ENCODE results near the gene PSMC6. TPM values are rescaled to one million over a fixed set of nuclear protein-coding genes. Genes with fewer than 3 reads are reported as not detected.

PSMC6 gene
- total and polyA plus RNA-seq, 7 donors: 80.6 to 292 (median 144) TPM

- ATAC-seq (no peak), DNase-seq (no peak)
- H3K4me1 ChIP-seq: no peaks in the 10 kb centered on the region
- TF ChIP-seq CTCF (IDR thresholded peaks at IDR 0.05): no peak
- H3K27ac ChIP-seq: no peak overlapping the region
- intact Hi-C loops (cut with DNase I): no loop called here
- H3K36me3 ChIP-seq (ENCODE audit: insufficient read depth in 1 of 2, low read depth in 1 of 2): peaks cover 0 to 8% of the 10 kb centered on the region in 2 donors
- H3K27me3 ChIP-seq (ENCODE audit: insufficient read depth in 3 of 3, low read length in 2 of 3): no peaks in the 10 kb centered on the region
- H3K9me3 ChIP-seq: no peaks in the 10 kb centered on the region
- no peak overlapping the region for H3K4me3 ChIP-seq
Measured at GRCh38 chr14:52738409-52738808, 31.4 kb downstream of the PSMC6 start.

GRCh38 chr14:52740751-52741150, 33.8 kb downstream of the PSMC6 start:
- no peaks in the 10 kb centered on the region for H3K27me3 ChIP-seq (ENCODE audit: insufficient read depth in 3 of 3, low read length in 2 of 3)
- H3K4me1 ChIP-seq: no peaks in the 10 kb centered on the region
- intact Hi-C loops (cut with DNase I): loop anchor here in 1 of 2 donors (5.0 kb wide), 1 partner anchor 1833 kb away; no protein-coding TSS in a partner anchor
- TF ChIP-seq CTCF (IDR thresholded peaks at IDR 0.05): no peak
- peaks cover 0 to 8% of the 10 kb centered on the region in 2 donors for H3K36me3 ChIP-seq (ENCODE audit: insufficient read depth in 1 of 2, low read depth in 1 of 2)
- DNase-seq: no peak
- H3K27ac ChIP-seq: no peak overlapping the region
- no peak overlapping the region for H3K4me3 ChIP-seq
- no peaks in the 10 kb centered on the region for H3K9me3 ChIP-seq
- WGBS, 3 donors: 78 to 87% (median 85%) methylated on average over 1 of the region's 1 CpG
- ATAC-seq: no peak

GRCh38 chr14:52741865-52742264, 34.9 kb downstream of the PSMC6 start:
- Histone ChIP-seq H3K9me3 (no peaks in the 10 kb centered on the region), H3K27ac (peak overlapping the region; percentile 8), H3K36me3 (ENCODE audit: insufficient read depth in 1 of 2, low read depth in 1 of 2) (peaks cover 0 to 15% of the 10 kb centered on the region in 2 donors), H3K27me3 (ENCODE audit: insufficient read depth in 3 of 3, low read length in 2 of 3) (no peaks in the 10 kb centered on the region), H3K4me3 (no peak overlapping the region), H3K4me1 (no peaks in the 10 kb centered on the region)
- intact Hi-C loops (cut with DNase I): loop anchor here in 1 of 2 donors (5.0 kb wide), 1 partner anchor 1835 kb away; no protein-coding TSS in a partner anchor
- ATAC-seq (no peak), DNase-seq (no peak)
- TF ChIP-seq CTCF (IDR thresholded peaks at IDR 0.05): no peak

- no peak overlapping the region for H3K27ac ChIP-seq
- peaks cover 0 to 67% of the 10 kb centered on the region in 2 donors for H3K36me3 ChIP-seq (ENCODE audit: insufficient read depth in 1 of 2, low read depth in 1 of 2)
Measured at GRCh38 chr14:52748647-52749292, 41.8 kb downstream of the PSMC6 start.

More at GRCh38 chr14:52748647-52749292, 41.8 kb downstream of the PSMC6 start:
- DNase-seq (no peak), ATAC-seq (no peak)
- WGBS, 3 donors: 87 to 94% (median 90%) methylated on average over 8 of the region's 8 CpGs
- Histone ChIP-seq H3K4me3 (no peak overlapping the region), H3K27me3 (ENCODE audit: insufficient read depth in 3 of 3, low read length in 2 of 3) (no peaks in the 10 kb centered on the region), H3K9me3 (no peaks in the 10 kb centered on the region), H3K4me1 (no peaks in the 10 kb centered on the region)
- TF ChIP-seq CTCF (IDR thresholded peaks at IDR 0.05): no peak
- intact Hi-C loops (cut with DNase I): no loop called here

Measured in psoas muscle (tissue), 8 donors.